Activated CD4-positive, alpha-beta T cell treated with anti-CD3 and anti-CD28 coated beads, Interleukin-2, amount 50 U/mL, for 48 hours (primary cell): ENCODE measurements around the gene PACRG.

Experiments used
- DNase-seq, 2 experiments: peaks; one replicate each; pipeline ENCODE4 v3.0.0-alpha.2; 2020

PACRG gene

GRCh38 chr6:163185744-163186143, 458.0 kb downstream of the PACRG start:
- no peak for DNase-seq

- no peak for DNase-seq
Observed at GRCh38 chr6:163186527-163186926, 458.8 kb downstream of the PACRG start.

- DNase-seq: no peak
Observed at GRCh38 chr6:163187201-163187600, 459.4 kb downstream of the PACRG start.

GRCh38 chr6:163187606-163188005, 459.8 kb downstream of the PACRG start:
- no peak for DNase-seq

GRCh38 chr6:163188746-163189145, 461.0 kb downstream of the PACRG start:
- DNase-seq: no peak

GRCh38 chr6:163189609-163190008, 461.8 kb downstream of the PACRG start:
- DNase-seq: no peak

GRCh38 chr6:163190786-163191185, 463.0 kb downstream of the PACRG start:
- DNase-seq: no peak

- DNase-seq: no peak
Observed at GRCh38 chr6:163191704-163192537, 464.1 kb downstream of the PACRG start.

- no peak for DNase-seq
Observed at GRCh38 chr6:163192591-163192990, 464.8 kb downstream of the PACRG start.

- DNase-seq: no peak
Observed at GRCh38 chr6:163193326-163193725, 465.6 kb downstream of the PACRG start.

- DNase-seq: no peak
Observed at GRCh38 chr6:163195721-163196691, 468.2 kb downstream of the PACRG start.

- DNase-seq: no peak
Observed at GRCh38 chr6:163197839-163198238, 470.1 kb downstream of the PACRG start.

GRCh38 chr6:163198396-163198795, 470.6 kb downstream of the PACRG start:
- no peak for DNase-seq

- no peak for DNase-seq
Observed at GRCh38 chr6:163199371-163199770, 471.6 kb downstream of the PACRG start.

- DNase-seq: no peak
Observed at GRCh38 chr6:163200289-163200688, 472.5 kb downstream of the PACRG start.

GRCh38 chr6:163200694-163201093, 472.9 kb downstream of the PACRG start:
- DNase-seq: no peak

- no peak for DNase-seq
Observed at GRCh38 chr6:163201855-163202254, 474.1 kb downstream of the PACRG start.

- DNase-seq: no peak
Observed at GRCh38 chr6:163206196-163206595, 478.4 kb downstream of the PACRG start.

GRCh38 chr6:163207431-163208383, 479.9 kb downstream of the PACRG start:
- DNase-seq: no peak

GRCh38 chr6:163209005-163209404, 481.2 kb downstream of the PACRG start:
- DNase-seq: no peak

- no peak for DNase-seq
Observed at GRCh38 chr6:163212123-163212522, 484.3 kb downstream of the PACRG start.

GRCh38 chr6:163214259-163214658, 486.5 kb downstream of the PACRG start:
- DNase-seq: no peak
